B cell (primary cell): ENCODE data around the gene ASPHD1. TPM values are rescaled to one million over a fixed set of nuclear protein-coding genes. Genes with fewer than 3 reads are reported as not detected.

Experiments
- ATAC-seq: fragments of 200-7000 bp; cut with Tn5 transposase; one replicate; pipeline ENCODE4 v1.10.0; 2021; ENCODE audit warnings: low read depth, mild to moderate bottlenecking, moderate number of reproducible peaks, moderate library complexity
- CTCF ChIA-PET: fragments of 350-600 bp; sonication (Branson Sonifier 250); formaldehyde crosslinking; loops from one replicate; lab custom pipeline; 2021; ENCODE audit warnings: antibody characterized with exemption, inconsistent platforms; lab: Charles Lee
- POLR2A ChIA-PET: fragments of 350-600 bp; sonication (Branson Sonifier 250); formaldehyde crosslinking; loops from one replicate; lab custom pipeline; 2021; ENCODE audit warnings: antibody characterized with exemption; lab: Charles Lee
- DNase-seq: peaks from one replicate; pipeline ENCODE4 v3.0.0; 2013
- H2AFZ ChIP-seq: 2 replicates; pipeline ENCODE4 v1.6.1; 2012; ENCODE audit warnings: mild to moderate bottlenecking, low read depth, low read length; ENCODE audit not compliant: insufficient read depth, poor library complexity, severe bottlenecking
- H3K27ac ChIP-seq, 2 donors: 1 replicate in 1 of 2; 2 replicates in 1 of 2; pipeline ENCODE4 v1.5.1; 2012 to 2013; ENCODE audit warnings: low read length in 2 of 2, mild to moderate bottlenecking in 2 of 2, moderate library complexity in 1 of 2
- H3K27me3 ChIP-seq, 4 experiments: fragments of 200-600 bp in 1 of 4; sonication (generic) in 1 of 4; replicated peaks in 1 of 4; 1 replicate in 2 of 4; 2 replicates in 2 of 4; pipeline versions ENCODE4 v1.6.1 to v1.7.0; 2013 to 2016; ENCODE audit warnings: low read length in 3 of 4, mild to moderate bottlenecking in 2 of 4, mixed read lengths in 1 of 4, moderate library complexity in 1 of 4; ENCODE audit not compliant: insufficient read depth in 4 of 4, control insufficient read depth in 3 of 4; ENCODE audit errors: control extremely low read depth in 1 of 4
- H3K36me3 ChIP-seq, 2 experiments: replicated peaks in 1 of 2; 1 replicate in 1 of 2; 2 replicates in 1 of 2; pipeline versions ENCODE4 v1.6.1 to v1.7.1; 2013; ENCODE audit warnings: low read length in 1 of 2; ENCODE audit not compliant: insufficient read depth in 2 of 2, control insufficient read depth in 1 of 2; ENCODE audit errors: control extremely low read depth in 1 of 2, extremely low read depth in 1 of 2
- H3K4me1 ChIP-seq, 2 donors: fragments of 200-600 bp in 1 of 2; sonication (generic) in 1 of 2; 1 replicate in 1 of 2; 2 replicates in 1 of 2; pipeline versions ENCODE4 v1.5.1 to v1.6.1; 2013 to 2017; ENCODE audit warnings: low read length in 2 of 2; ENCODE audit not compliant: control insufficient read depth in 2 of 2, insufficient read depth in 2 of 2
- H3K4me2 ChIP-seq: replicated peaks from 2 replicates; pipeline ENCODE3; 2012; ENCODE audit warnings: mild to moderate bottlenecking, low read depth, low read length; ENCODE audit not compliant: poor library complexity, severe bottlenecking
- H3K4me3 ChIP-seq, 5 experiments: fragments of 200-600 bp in 1 of 5; sonication (generic) in 1 of 5; 1 replicate in 3 of 5; 2 replicates in 2 of 5; pipeline versions ENCODE4 v1.5.1 to v1.7.0; 2011 to 2016; ENCODE audit warnings: low read length in 4 of 5, mild to moderate bottlenecking in 4 of 5, low read depth in 2 of 5, control low read depth in 1 of 5, moderate library complexity in 1 of 5; ENCODE audit not compliant: insufficient read depth in 1 of 5; ENCODE audit errors: control extremely low read depth in 1 of 5, extremely low read depth in 1 of 5
- H3K79me2 ChIP-seq: fragments of 200-600 bp; sonication (generic); one replicate; pipeline ENCODE4 v1.6.0; 2016; ENCODE audit warnings: low read length; ENCODE audit not compliant: control insufficient read depth, insufficient read depth
- H3K9ac ChIP-seq: fragments of 200-600 bp; sonication (generic); 2 replicates; pipeline ENCODE4 v1.6.1; 2017; ENCODE audit warnings: mild to moderate bottlenecking, low read length, moderate library complexity
- H3K9me3 ChIP-seq, 3 donors: one replicate each; pipeline versions ENCODE4 v1.6.1 to v1.7.1; 2013; ENCODE audit warnings: low read length in 2 of 3; ENCODE audit not compliant: control insufficient read depth in 2 of 3, insufficient read depth in 1 of 3; ENCODE audit errors: control extremely low read depth in 1 of 3
- H4K20me1 ChIP-seq: 2 replicates; pipeline ENCODE4 v1.6.0; 2012; ENCODE audit warnings: mild to moderate bottlenecking, low read length; ENCODE audit not compliant: insufficient read depth, control insufficient read depth, poor library complexity, severe bottlenecking
- H3K27ac Mint-ChIP-seq: one replicate; pipeline ENCODE4 v1.8.0; 2021; ENCODE audit warnings: mixed read lengths
- H3K27me3 Mint-ChIP-seq: one replicate; pipeline ENCODE4 v1.8.0; 2021; ENCODE audit warnings: mixed read lengths
- H3K4me1 Mint-ChIP-seq: one replicate; pipeline ENCODE4 v1.8.0; 2021; ENCODE audit warnings: mixed read lengths
- H3K4me3 Mint-ChIP-seq: one replicate; pipeline ENCODE4 v1.8.0; 2021; ENCODE audit warnings: mixed read lengths
- H3K9me3 Mint-ChIP-seq: one replicate; pipeline ENCODE4 v1.8.0; 2022; ENCODE audit warnings: mixed read lengths; ENCODE audit not compliant: insufficient read depth
- EZH2 ChIP-seq: IDR thresholded peaks from 2 replicates; pipeline ENCODE4 v1.6.1; 2012; ENCODE audit warnings: borderline replicate concordance, low read depth, mild to moderate bottlenecking, moderate library complexity, low read length; ENCODE audit not compliant: insufficient read depth, poor library complexity, severe bottlenecking
- WGBS: methylation state at CpG from one replicate; pipeline ENCODE4 v1.1.5; 2013; ENCODE audit warnings: missing lambda C conversion rate; ENCODE audit not compliant: insufficient coverage; 5-methylcytosine and 5-hydroxymethylcytosine counted together
- intact Hi-C: fragments of 100-400 bp; cut with micrococcal nuclease; formaldehyde crosslinking; loops from one replicate; pipeline ENCODE4 v1.10.0; 2022
- polyA plus RNA-seq: library from polyadenylated mRNA; depleted of rRNA; stranded (reverse); fragments of >200 nt; gene quantifications from 2 replicates; pipeline ENCODE4 v1.2.3, GENCODE V29; 2012
- total RNA-seq, 2 donors: library from RNA; stranded (reverse); fragments of 120-200 nt in 1 of 2; gene quantifications; 1 replicate in 1 of 2; 2 replicates in 1 of 2; pipeline versions ENCODE4 v1.2.3 to v1.2.4, GENCODE V29; 2013 to 2022
- TF ChIP-seq, protein P1 (sequence below): fragments of 200-600 bp; IDR thresholded peaks from one replicate; pipeline ENCODE4 v1.8.0; 2022; ENCODE audit warnings: antibody characterized with exemption, mild to moderate bottlenecking

ASPHD1 gene
- total and polyA plus RNA-seq, 2 donors (not counting 1 experiment from before 2014, with no cell fraction given): not detected

DNA sequence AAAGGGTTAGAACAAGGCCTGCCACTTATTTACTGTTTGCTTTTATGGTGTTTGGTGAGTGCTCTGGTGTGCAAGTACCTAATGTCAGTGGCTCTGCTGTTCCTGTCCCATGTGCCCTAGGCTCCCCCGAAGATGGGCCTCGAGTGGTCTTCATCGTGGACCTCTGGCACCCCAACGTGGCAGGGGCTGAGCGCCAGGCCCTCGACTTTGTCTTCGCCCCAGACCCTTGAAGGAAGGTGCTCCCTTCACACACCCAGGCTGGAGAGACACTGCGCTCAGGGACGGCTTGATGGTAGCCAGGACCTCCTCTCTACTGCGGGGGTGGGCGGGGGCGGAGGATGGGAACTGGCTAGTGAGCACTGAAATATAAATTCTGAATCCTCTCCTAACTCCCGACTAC, 5.4 kb downstream of the ASPHD1 start:
- no peak overlapping the region for H3K4me3 ChIP-seq

DNA sequence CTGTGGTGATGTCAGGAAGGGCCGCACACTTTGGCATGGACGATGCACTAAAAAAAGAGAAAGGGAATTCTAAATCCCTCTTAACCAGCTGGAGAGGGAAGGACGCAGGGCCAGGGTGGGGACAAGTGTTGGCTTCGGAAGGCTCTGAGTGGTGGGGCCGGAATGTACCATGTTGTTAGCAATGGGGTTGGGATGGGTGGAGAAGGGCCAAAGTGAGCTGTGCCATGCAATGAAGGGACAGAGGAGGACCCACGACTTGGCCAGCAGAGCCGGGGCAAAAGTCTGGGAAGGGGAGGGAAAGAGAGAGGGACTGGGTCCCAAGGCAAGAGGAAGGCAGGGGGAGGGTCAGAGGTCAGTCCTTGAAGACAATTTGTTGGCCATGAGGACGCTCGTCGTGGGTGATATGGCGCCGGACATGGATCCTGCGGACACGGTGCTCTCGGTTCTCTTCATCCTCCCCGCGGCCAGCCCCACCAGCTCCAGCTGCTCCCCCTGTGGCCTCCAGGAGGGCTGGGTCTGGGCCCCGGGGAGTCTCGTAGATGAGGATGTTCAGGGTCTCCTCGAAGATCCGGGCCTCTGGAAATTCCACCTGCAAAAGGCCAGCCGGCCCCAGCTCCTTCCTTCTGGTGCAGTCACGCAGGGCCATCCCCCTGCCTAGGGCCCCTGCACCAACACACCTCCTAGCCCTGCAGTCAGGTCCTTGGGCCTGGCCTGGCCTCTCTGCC, 6.4 kb downstream of the ASPHD1 start:
- peaks cover 0 to 2% of the 10 kb centered on the region in 2 experiments for H3K36me3 ChIP-seq
- ChIA-PET CTCF (no interaction called here), POLR2A (interaction anchor here (0.7 kb wide), 1 partner anchor 30 kb away, joined by 6 read pairs; no protein-coding TSS in a partner anchor)
- Mint-ChIP-seq H3K4me3 (no peak overlapping the region), H3K9me3 (no peaks in the 10 kb centered on the region), H3K27ac (no peak overlapping the region), H3K4me1 (peaks cover 3% of the 10 kb centered on the region), H3K27me3 (peaks cover 4% of the 10 kb centered on the region)
- no peaks in the 10 kb centered on the region for H4K20me1 ChIP-seq
- H3K4me1 ChIP-seq: no peaks in the 10 kb centered on the region
- ATAC-seq (no peak), DNase-seq (no peak)
- no peaks in the 10 kb centered on the region for H3K79me2 ChIP-seq
- intact Hi-C loops: loop anchor here (10.0 kb wide), 1 partner anchor 212 kb away; no protein-coding TSS in a partner anchor
- no peaks in the 10 kb centered on the region for H3K27me3 ChIP-seq
- 95% methylated on average over 21 of the region's 23 CpGs for WGBS
- no peak overlapping the region for H3K4me2 ChIP-seq
- no peak overlapping the region for H2AFZ ChIP-seq
- no peak overlapping the region for H3K27ac ChIP-seq
- H3K9me3 ChIP-seq: no peaks in the 10 kb centered on the region
- H3K4me3 ChIP-seq: no peak overlapping the region
- no peak overlapping the region for H3K9ac ChIP-seq
- TF ChIP-seq, protein P1, sequence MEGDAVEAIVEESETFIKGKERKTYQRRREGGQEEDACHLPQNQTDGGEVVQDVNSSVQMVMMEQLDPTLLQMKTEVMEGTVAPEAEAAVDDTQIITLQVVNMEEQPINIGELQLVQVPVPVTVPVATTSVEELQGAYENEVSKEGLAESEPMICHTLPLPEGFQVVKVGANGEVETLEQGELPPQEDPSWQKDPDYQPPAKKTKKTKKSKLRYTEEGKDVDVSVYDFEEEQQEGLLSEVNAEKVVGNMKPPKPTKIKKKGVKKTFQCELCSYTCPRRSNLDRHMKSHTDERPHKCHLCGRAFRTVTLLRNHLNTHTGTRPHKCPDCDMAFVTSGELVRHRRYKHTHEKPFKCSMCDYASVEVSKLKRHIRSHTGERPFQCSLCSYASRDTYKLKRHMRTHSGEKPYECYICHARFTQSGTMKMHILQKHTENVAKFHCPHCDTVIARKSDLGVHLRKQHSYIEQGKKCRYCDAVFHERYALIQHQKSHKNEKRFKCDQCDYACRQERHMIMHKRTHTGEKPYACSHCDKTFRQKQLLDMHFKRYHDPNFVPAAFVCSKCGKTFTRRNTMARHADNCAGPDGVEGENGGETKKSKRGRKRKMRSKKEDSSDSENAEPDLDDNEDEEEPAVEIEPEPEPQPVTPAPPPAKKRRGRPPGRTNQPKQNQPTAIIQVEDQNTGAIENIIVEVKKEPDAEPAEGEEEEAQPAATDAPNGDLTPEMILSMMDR: no peak
- no peak for TF ChIP-seq EZH2

More for the DNA sequence above, 5.4 kb downstream of the ASPHD1 start:
- Histone ChIP-seq H3K4me2 (no peak overlapping the region), H3K9ac (no peak overlapping the region), H3K79me2 (no peaks in the 10 kb centered on the region), H3K27me3 (peaks cover 0 to 6% (median 3%) of the 10 kb centered on the region in 4 experiments), H3K27ac (no peak overlapping the region), H3K9me3 (no peaks in the 10 kb centered on the region), H3K36me3 (peaks cover 0 to 2% of the 10 kb centered on the region in 2 experiments), H3K4me1 (peaks cover 1 to 2% of the 10 kb centered on the region in 2 donors), H2AFZ (no peak overlapping the region), H4K20me1 (no peaks in the 10 kb centered on the region)
- DNase-seq (no peak), ATAC-seq (no peak)
- intact Hi-C loops: loop anchor here (10.0 kb wide), 1 partner anchor 211 kb away; no protein-coding TSS in a partner anchor
- H3K4me3 Mint-ChIP-seq: no peak overlapping the region
- no peak overlapping the region for H3K27ac Mint-ChIP-seq
- peaks cover 5% of the 10 kb centered on the region for H3K27me3 Mint-ChIP-seq
- 94% methylated on average over 7 of the region's 13 CpGs for WGBS
- CTCF ChIA-PET: no interaction called here
- POLR2A ChIA-PET: interaction anchor here (0.7 kb wide), 1 partner anchor 11 kb away, joined by 9 read pairs; no protein-coding TSS in a partner anchor
- H3K4me1 Mint-ChIP-seq: peaks cover 3% of the 10 kb centered on the region
- no peak for TF ChIP-seq EZH2
- TF ChIP-seq, protein P1: no peak
- H3K9me3 Mint-ChIP-seq: no peaks in the 10 kb centered on the region
